Stomach (tissue), 9 donors: ENCODE data around the gene TSGA10. TPM values are rescaled to one million over a fixed set of nuclear protein-coding genes. Genes with fewer than 3 reads are reported as not detected.

Experiments
- DNase-seq, 2 donors: peaks; one replicate each; pipeline versions ENCODE4 v3.0.0 to v3.0.0-alpha.2; 2013 to 2019
- H3K27ac ChIP-seq, 5 donors: fragments of 200-600 bp in 4 of 5; sonication (generic) in 4 of 5; one replicate each; pipeline ENCODE4 v1.5.1; 2013 to 2019; ENCODE audit warnings: mild to moderate bottlenecking in 1 of 5, moderate library complexity in 1 of 5
- H3K27me3 ChIP-seq, 3 donors: fragments of 200-600 bp; sonication (generic); one replicate each; pipeline ENCODE4 v1.5.1; 2017 to 2019; ENCODE audit warnings: mixed run types in 1 of 3
- H3K36me3 ChIP-seq, 4 donors: fragments of 200-600 bp; sonication (generic); 1 replicate in 3 of 4; 2 replicates in 1 of 4; pipeline ENCODE4 v1.5.1; 2016 to 2019
- H3K4me1 ChIP-seq, 4 donors: fragments of 200-600 bp; sonication (generic); one replicate each; pipeline ENCODE4 v1.5.1; 2016 to 2019
- H3K4me3 ChIP-seq, 4 donors: fragments of 200-600 bp; sonication (generic) in 3 of 4; one replicate each; pipeline ENCODE4 v1.5.1; 2016 to 2019; ENCODE audit warnings: mild to moderate bottlenecking in 1 of 4
- H3K9me3 ChIP-seq, 4 donors: fragments of 200-600 bp; sonication (generic); one replicate each; pipeline ENCODE4 v1.5.1; 2016 to 2019
- EP300 ChIP-seq: sonication (generic); formaldehyde crosslinking; IDR thresholded peaks from one replicate; pipeline ENCODE4 v1.6.1; 2017; ENCODE audit warnings: antibody characterized with exemption
- POLR2A ChIP-seq, 4 donors: fragments of 450-650 bp; IDR thresholded peaks; one replicate each; pipeline ENCODE4 v1.6.1; 2016; ENCODE audit warnings: antibody characterized with exemption in 4 of 4, control low read depth in 2 of 4, mild to moderate bottlenecking in 1 of 4, moderate library complexity in 1 of 4
- POLR2AphosphoS5 ChIP-seq, 3 donors: sonication (generic); formaldehyde crosslinking; IDR thresholded peaks; one replicate each; pipeline ENCODE4 v1.6.1; 2016; ENCODE audit warnings: antibody characterized with exemption in 3 of 3
- WGBS, 5 donors: extraction: QIAGEN DNeasy Blood & Tissue Kit in 3 of 5; methylation state at CpG; one replicate each; pipeline versions ENCODE4 v1.1.5 to v1.1.7; 2013 to 2018; 5-methylcytosine and 5-hydroxymethylcytosine counted together
- intact Hi-C: fragments of 100-400 bp; cut with DNase I; formaldehyde crosslinking; loops from one replicate; pipeline ENCODE4 v1.15.1; 2023; ENCODE audit warnings: low total_unique reads
- polyA plus RNA-seq, 3 donors: library from polyadenylated mRNA; stranded (reverse); fragments of 200-250 nt; gene quantifications; one replicate each; pipeline ENCODE4 v1.2.3, GENCODE V29; 2013
- total RNA-seq, 5 donors: library from RNA; depleted of rRNA; stranded (reverse); fragments of >200 nt; gene quantifications; one replicate each; pipeline versions ENCODE4 v1.1.0 to v1.2.3, GENCODE V29; 2014 to 2016
- TF ChIP-seq, protein P1 (sequence below), 7 experiments: fragments of 450-650 bp in 4 of 7; fragments of 200-600 bp in 3 of 7; sonication (generic) in 3 of 7; IDR thresholded peaks; one replicate each; pipeline ENCODE4 v1.5.1; 2016 to 2019; ENCODE audit warnings: antibody characterized with exemption in 7 of 7, control low read depth in 2 of 7, mild to moderate bottlenecking in 1 of 7
- donor health status: healthy with polysubstance abuse.
- donor health status: Bipolar disorder and iron deficiency.
- donor health status: healthy.

Gene TSGA10
- total and polyA plus RNA-seq, 8 donors: 1.3 to 19.3 (median 5.4) TPM

GRCh38 chr2:99081891-99082290, 72.9 kb downstream of the TSGA10 start:
- DNase-seq: no peak
- intact Hi-C loops: no loop called here
- H3K4me3 ChIP-seq: no peak overlapping the region
- 38 to 64% (median 57%) methylated on average over 4 of the region's 4 CpGs for WGBS, 5 donors
- H3K9me3 ChIP-seq: no peaks in the 10 kb centered on the region
- no peak overlapping the region for H3K27ac ChIP-seq
- H3K36me3 ChIP-seq: no peaks in the 10 kb centered on the region
- TF ChIP-seq, protein P1, sequence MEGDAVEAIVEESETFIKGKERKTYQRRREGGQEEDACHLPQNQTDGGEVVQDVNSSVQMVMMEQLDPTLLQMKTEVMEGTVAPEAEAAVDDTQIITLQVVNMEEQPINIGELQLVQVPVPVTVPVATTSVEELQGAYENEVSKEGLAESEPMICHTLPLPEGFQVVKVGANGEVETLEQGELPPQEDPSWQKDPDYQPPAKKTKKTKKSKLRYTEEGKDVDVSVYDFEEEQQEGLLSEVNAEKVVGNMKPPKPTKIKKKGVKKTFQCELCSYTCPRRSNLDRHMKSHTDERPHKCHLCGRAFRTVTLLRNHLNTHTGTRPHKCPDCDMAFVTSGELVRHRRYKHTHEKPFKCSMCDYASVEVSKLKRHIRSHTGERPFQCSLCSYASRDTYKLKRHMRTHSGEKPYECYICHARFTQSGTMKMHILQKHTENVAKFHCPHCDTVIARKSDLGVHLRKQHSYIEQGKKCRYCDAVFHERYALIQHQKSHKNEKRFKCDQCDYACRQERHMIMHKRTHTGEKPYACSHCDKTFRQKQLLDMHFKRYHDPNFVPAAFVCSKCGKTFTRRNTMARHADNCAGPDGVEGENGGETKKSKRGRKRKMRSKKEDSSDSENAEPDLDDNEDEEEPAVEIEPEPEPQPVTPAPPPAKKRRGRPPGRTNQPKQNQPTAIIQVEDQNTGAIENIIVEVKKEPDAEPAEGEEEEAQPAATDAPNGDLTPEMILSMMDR (IDR thresholded peaks at IDR 0.05): no peak
- TF ChIP-seq POLR2AphosphoS5 (IDR thresholded peaks at IDR 0.05) (no peak), EP300 (no peak)
- H3K27me3 ChIP-seq: peaks cover 0 to 10% (median 0%) of the 10 kb centered on the region in 3 donors
- H3K4me1 ChIP-seq: no peaks in the 10 kb centered on the region

DNA sequence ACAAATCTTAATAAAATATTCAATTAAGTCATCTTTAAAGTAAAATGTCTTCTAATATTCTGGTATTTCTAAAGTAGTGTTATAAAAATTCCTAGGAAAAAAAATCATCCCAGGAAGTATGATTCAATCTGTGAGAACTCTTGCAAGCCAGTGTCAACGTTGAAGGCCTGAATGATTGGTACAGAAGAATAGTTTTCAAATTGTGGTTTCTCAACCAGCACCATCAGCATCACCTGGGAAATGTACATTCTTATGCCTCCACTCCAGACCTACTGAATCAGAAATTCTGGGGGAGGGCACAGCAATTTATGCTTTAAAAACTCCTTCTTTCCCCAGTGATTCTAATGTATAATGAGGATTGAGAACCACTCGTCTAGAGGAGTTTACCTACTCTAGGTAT, 75.5 kb downstream of the TSGA10 start:
- Histone ChIP-seq H3K4me3 (no peak overlapping the region), H3K27me3 (peaks cover 0 to 10% (median 0%) of the 10 kb centered on the region in 3 donors), H3K27ac (no peak overlapping the region), H3K36me3 (no peaks in the 10 kb centered on the region), H3K9me3 (no peaks in the 10 kb centered on the region), H3K4me1 (no peaks in the 10 kb centered on the region)
- TF ChIP-seq POLR2A (IDR thresholded peaks at IDR 0.05): no peak
- no peak for TF ChIP-seq POLR2AphosphoS5 (IDR thresholded peaks at IDR 0.05)
- TF ChIP-seq EP300: no peak
- TF ChIP-seq, protein P1 (IDR thresholded peaks at IDR 0.05): no peak
- WGBS, 5 donors: 42 to 73% (median 58%) methylated on average over 2 of the region's 2 CpGs
- DNase-seq: no peak
- intact Hi-C loops: no loop called here

DNA sequence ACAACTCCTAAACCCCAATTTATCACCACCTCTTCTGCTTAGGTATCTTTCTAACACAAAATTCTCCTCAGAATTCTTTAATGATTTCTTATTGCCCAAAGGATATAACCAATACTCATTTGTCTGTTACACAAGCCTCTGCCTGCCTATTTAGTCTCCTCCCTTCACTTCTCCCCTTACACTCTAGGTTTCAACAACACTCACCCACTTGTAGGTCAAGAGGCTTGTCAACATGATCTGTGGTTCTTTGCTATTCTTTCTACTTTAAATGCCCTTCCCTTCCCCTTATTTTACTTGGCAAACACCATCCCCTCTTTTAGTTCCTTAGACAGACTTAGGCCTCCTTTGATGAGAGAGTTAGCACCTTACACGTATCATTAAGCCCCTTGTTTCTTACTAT, 82.2 kb downstream of the TSGA10 start:
- intact Hi-C loops: no loop called here
- no peaks in the 10 kb centered on the region for H3K4me1 ChIP-seq
- H3K27me3 ChIP-seq: no peaks in the 10 kb centered on the region
- H3K9me3 ChIP-seq: no peaks in the 10 kb centered on the region
- no peak overlapping the region for H3K4me3 ChIP-seq
- TF ChIP-seq, protein P1 (IDR thresholded peaks at IDR 0.05): no peak
- TF ChIP-seq POLR2A (IDR thresholded peaks at IDR 0.05): no peak
- no peak for TF ChIP-seq EP300
- TF ChIP-seq POLR2AphosphoS5 (IDR thresholded peaks at IDR 0.05): no peak
- 69 to 91% (median 79%) methylated on average over 1 of the region's 1 CpG for WGBS, 5 donors
- no peaks in the 10 kb centered on the region for H3K36me3 ChIP-seq
- no peak for DNase-seq
- H3K27ac ChIP-seq: no peak overlapping the region

DNA sequence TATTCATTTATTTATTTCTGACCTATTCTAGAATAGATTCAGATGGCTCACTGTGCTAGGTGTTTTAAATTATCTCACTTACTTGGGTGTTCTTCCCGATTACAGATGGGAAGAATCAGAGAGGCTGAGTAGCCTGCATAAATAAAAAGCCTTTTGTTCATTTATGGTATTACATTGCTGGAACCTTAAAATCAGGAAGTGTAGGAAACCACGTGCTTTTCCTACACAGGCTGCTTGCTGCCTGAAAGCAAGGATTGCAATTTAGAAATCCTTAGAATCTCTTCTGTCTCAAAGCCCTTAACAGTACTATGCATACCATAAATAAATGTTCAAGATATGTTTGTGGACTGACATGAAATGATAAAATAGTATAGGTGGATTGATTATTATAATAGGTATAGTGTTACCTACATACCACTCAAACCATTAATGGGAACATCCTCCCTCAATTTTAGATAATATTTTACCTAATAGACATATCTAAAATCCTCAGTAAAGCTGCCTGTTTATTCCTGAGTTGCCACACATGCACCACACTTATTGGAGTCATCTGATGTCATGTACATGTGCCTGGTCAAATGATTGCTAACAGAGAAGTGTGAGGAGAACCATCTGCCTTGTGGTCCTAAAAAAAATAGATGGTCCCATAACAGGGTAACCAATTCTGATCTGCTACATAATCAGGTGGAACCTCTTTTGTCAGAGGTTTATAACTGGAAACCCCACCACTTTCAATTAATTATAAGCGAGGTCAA, 86.7 kb downstream of the TSGA10 start:
- Histone ChIP-seq H3K36me3 (no peaks in the 10 kb centered on the region), H3K4me3 (no peak overlapping the region), H3K27ac (no peak overlapping the region), H3K9me3 (no peaks in the 10 kb centered on the region), H3K4me1 (peaks cover 0 to 15% (median 14%) of the 10 kb centered on the region in 4 donors), H3K27me3 (no peaks in the 10 kb centered on the region)
- TF ChIP-seq EP300: no peak
- TF ChIP-seq, protein P1 (IDR thresholded peaks at IDR 0.05): no peak
- no peak for TF ChIP-seq POLR2A (IDR thresholded peaks at IDR 0.05)
- no peak for TF ChIP-seq POLR2AphosphoS5 (IDR thresholded peaks at IDR 0.05)
- no peak for DNase-seq
- intact Hi-C loops: no loop called here
- 67 to 76% (median 70%) methylated on average over 3 of the region's 3 CpGs for WGBS, 5 donors
